B cell (primary cell): ENCODE data around the gene CEP290.

Experiments
- EZH2 ChIP-seq: IDR thresholded peaks from 2 replicates; pipeline ENCODE4 v1.6.1; 2012; ENCODE audit warnings: borderline replicate concordance, low read depth, mild to moderate bottlenecking, moderate library complexity, low read length; ENCODE audit not compliant: insufficient read depth, poor library complexity, severe bottlenecking
- TF ChIP-seq, protein P1 (sequence below): fragments of 200-600 bp; IDR thresholded peaks from one replicate; pipeline ENCODE4 v1.8.0; 2022; ENCODE audit warnings: antibody characterized with exemption, mild to moderate bottlenecking

DNA sequence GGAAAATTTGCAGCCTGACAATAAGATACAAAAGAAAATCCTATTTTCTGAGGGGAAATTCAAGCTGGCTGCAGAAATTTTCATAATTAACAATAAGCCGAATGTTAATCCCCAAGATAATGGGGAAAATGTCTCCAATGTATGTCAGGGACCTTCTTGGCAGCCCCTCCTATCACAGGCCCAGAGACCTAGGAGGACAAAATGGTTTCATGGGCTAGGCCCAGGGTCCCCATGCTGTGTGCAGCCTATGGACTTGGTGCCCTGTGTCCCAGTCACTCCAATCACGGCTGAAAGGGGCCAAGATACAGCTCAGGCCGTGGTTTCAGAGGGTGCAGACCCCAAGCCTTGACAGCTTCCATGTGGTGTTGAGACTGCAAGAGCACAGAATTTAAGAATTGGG lies 123.9 kb downstream of the CEP290 start:
- TF ChIP-seq, protein P1, sequence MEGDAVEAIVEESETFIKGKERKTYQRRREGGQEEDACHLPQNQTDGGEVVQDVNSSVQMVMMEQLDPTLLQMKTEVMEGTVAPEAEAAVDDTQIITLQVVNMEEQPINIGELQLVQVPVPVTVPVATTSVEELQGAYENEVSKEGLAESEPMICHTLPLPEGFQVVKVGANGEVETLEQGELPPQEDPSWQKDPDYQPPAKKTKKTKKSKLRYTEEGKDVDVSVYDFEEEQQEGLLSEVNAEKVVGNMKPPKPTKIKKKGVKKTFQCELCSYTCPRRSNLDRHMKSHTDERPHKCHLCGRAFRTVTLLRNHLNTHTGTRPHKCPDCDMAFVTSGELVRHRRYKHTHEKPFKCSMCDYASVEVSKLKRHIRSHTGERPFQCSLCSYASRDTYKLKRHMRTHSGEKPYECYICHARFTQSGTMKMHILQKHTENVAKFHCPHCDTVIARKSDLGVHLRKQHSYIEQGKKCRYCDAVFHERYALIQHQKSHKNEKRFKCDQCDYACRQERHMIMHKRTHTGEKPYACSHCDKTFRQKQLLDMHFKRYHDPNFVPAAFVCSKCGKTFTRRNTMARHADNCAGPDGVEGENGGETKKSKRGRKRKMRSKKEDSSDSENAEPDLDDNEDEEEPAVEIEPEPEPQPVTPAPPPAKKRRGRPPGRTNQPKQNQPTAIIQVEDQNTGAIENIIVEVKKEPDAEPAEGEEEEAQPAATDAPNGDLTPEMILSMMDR = no peak
- no peak for TF ChIP-seq EZH2
